Measurements from ENCODE around the gene ADIRF.
"Not testable (repeated sequence)": the region's sequence is repeated elsewhere in the genome, so short reads cannot be mapped to it uniquely, and the experiment has no call there.

Gene ADIRF

DNA sequence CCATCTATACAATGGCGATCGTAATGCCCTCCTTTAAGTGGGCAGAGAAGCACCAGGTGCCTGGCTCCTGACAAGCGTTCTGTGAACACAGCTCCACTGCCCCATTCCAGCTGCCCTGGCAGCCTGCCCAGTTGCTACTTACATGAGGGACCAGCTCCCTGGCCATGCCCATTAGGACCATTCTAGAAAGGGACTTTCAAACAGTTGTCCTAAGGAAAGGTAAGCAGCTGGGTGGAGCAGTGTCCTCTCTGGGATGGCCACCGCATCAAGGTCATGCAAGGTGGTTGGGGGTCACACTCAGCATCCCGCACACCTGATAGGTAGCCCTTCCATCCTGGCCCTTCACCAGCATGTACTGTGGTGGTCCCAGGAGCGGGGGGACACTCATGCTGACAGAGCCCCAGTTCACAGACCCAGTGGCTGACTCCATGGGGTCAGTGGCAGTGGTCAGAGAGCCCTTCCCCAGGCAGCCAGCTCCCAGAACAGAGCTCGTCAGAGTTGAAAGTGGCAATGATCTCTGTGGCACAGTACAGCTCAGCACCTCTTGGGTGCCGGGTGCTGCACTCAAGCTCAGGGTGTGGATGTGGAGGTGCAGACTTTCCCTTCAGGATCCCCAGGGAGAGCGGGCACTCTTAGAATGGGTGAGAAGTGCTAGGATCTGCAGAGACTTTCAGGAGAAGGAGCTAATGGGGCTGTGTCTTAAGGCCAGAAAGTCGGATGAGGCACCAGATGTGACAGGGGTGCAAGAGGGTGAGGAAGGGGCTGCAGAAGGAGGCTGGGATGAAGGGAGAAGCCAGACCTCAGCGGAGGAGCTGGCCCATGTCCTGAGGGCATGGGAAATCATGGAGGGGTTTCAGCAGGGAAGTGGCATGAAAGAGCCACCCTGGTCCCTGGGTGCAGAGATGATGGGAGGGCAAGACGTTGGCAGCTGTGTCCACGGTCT lies 21.8 kb upstream of the ADIRF start:
- DNase-seq (ENCODE audit: low read depth in 2 of 2): no peak

DNA sequence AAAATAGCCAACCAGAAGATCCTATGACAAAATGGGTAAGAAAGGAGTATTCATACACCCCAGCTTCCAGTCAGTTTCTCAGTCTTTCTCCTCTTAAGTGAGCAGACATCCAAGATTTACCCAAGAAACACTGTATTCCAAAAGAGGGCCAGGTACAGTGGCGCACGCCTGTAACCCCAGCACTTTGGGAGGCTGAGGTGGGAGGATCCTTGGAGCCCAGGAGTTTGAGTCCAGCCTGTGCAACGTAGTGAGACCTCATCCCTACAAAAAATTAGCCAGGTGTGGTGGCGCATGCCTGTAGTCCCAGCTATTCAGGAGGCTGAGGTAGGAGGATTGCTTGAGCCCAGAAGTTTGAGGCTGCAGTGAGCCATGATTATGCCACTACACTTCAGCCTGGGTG lies 20.5 kb upstream of the ADIRF start:
- DNase-seq (ENCODE audit: low read depth in 2 of 2): not testable (repeated sequence)

DNA sequence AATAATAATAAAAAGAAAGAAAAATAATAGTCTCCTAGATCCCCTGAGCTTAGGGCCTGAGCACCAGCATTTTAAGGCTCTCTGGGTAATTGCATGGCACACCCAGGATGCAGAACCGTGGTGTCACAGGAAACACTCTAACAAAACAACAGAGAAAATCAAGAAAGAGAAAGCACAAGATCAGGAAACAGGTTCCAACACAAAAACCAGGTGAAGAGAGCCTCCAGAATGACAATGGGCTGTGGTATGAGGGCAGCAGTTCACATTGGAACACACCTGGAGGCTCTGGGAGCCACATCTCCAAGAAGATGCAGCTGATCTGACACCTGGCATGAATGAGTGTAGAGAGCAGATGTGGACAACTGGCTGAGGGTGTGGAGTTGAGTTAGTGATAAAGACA lies 17.9 kb upstream of the ADIRF start:
- no peak for DNase-seq (ENCODE audit: low read depth in 2 of 2)

DNA sequence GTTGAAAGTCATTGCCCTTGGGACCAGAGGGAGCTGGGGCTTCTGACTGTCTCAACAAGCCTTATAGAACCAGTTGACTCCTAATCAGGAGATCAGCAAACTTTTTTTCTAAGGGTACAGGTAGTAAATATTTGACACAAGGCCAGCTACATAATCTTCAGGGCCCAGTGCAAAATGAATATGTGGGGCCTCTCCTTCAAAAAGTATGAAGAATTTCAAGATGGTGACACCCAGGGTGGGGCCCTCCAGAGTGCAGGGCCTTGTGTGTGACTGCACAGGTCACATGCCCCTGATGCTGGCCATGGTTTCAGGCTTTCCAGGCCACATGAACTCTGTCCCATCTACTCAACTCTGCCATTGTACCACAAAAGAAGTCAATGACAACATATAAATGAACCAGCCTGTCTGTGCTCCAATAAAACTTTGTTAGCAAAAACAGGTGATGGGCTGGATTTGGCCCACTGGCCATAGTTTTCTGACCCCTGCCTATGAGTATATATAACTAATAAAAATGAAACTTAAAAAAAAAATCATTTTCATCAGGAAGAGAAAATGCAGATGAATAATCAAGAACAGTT lies 17.0 kb upstream of the ADIRF start:
- no peak for DNase-seq (ENCODE audit: low read depth in 2 of 2)

DNA sequence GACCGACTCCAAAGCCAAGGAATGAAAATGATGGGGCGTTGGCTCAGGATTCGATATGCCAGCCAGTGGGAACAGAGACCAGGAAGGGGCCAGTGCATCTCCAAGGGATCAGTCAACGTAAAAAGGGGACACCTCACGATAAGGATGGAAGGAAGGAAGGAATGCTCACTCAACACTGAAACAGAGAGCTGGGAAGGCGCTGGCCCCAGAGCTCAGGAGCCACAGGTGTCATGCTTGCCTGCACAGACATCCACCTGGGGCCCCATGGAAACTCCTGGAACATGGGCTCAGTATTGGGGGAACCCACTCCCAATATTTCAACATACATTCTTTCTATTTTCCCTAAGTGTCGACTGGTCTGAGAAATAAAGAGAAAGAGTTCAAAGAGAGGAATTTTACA lies 16.2 kb upstream of the ADIRF start:
- DNase-seq (ENCODE audit: low read depth in 2 of 2): no peak

DNA sequence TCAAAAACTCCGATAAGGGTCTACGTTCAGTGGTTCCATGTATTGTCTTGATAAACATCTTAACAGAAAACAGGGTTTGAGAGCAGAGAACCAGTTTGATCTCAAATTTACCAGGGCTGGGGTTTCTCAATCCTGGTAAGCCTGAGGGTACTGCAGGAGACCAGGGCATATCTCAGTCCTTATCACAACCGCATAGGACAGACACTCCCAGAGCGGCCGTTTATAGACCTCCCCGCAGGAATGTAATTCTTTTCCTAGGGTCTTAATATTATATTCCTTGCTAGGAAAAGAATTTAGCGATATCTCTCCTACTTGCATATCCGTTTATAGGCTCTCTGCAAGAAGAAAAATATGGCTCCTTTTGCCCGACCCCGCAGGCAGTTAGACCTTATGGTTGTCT lies 15.6 kb upstream of the ADIRF start:
- DNase-seq (ENCODE audit: low read depth in 2 of 2): not testable (repeated sequence)

DNA sequence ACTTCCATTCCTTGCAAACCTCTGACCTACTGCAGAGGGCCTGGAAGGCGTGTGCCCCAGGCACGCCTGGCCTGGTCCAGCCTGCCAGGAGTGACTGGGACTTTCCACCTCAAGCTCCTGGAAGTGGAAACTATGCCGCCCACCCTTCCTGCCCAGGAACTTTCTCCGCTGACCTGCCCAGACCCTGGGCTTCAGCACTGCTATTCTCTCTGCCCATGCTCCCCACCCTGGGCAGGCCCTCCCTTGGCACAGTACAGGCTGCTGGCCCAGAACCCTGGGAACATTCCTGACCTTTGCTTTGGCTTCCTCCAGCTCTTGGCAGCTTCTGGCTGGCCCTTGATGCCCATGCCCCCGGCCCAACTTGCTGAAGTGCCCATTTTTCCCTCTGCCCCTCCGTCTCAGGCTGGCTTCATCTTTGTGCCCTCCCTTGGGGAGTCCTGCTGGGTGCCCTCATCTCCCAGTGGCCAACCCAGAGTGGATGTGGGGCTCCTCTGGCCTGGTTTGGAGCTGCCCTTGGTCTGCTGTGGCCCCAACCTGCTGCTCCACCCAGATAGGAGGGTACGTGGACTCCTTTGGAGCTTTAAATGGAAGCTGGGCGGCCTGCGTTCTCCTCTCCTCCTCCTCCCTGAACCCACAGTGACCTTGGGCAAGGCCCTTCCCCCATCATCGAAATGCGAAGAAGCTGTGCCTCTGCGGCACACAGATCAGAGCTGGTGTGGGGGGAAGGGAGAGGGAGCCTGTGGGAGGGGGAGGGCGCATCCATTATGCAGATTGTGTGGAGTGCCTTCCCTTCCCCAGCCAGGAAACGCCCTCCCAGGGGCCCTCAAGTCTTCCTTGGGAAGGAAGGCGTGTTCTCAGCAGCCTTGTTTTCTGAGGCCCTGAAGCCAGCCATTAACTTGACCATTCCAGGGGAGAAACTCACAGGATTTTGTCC lies 14.3 kb upstream of the ADIRF start:
- DNase-seq (ENCODE audit: low read depth in 2 of 2): no peak

DNA sequence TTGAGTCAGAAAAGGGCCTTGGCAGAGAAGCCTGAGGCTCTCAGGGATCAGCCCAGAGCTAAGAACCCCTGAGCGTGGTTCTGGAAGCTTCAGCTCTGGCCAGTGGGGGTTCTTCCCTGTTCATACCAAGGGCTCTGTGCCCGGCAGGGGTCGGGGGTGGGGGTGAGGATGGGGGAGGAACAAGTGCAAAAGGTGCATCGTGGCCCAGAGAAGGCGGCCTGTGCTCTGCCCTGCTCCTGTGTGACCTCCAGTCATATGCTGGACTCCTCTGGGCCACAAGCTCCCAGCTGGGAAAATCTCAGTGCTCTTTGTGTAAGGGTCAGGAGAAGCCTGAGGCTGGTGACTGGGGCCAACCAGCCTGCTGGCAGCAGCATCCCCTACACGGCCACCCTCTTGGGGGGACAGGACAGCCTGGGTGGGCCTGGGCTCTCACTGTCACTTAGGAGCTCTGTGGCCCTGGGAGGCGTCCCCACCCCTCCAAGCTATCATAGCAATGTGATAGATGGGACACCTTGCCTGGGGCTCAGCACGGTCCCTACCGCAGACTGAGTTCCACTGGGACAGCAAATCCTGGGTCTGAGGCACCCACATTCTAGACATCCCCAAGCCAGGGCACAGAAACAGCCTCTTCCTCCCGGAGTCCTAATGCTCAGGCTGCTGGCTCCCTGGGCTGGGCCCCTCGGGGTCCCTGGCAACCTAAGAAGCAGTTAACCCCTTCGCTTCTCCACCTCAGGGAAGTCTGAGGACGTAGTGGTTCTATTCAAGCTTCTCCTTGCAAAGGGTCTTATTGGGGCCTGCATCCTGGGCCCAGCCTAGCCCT lies 13.4 kb upstream of the ADIRF start:
- no peak for DNase-seq (ENCODE audit: low read depth in 2 of 2)

DNA sequence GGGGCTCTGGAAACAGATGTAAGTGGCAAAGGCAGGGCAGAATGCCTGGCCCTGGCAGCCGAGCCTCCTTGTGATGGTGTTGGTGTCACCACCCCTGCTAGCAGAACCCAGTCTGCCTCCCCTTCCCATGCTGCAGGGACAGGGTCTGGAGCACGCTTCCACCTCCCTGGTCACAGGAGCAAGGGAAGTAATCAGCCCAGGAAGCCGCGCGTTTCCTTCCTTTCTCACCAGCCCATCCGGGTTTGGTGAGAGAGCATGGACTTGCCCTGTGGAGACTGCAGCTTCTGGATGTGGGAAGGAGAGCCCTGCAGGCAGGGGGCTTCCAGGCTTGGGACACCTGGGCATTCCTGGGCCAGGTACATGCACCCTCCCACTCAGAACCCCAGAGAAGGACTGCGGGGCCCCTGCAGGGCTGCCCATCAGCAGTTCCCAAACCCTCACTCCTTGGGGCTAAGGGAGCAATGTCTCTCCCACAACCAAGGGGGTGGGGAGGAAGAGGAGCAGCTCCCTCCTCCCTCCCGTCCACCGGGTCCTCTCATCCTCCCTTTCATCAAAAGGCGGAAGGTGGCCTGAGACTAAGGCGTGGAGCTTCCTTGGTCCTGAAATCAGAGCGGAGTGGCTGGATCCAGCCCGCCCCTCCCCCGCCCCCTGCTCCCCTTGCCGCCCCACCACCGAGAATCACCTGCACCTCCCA lies 12.6 kb upstream of the ADIRF start:
- DNase-seq (ENCODE audit: low read depth in 2 of 2): no peak

DNA sequence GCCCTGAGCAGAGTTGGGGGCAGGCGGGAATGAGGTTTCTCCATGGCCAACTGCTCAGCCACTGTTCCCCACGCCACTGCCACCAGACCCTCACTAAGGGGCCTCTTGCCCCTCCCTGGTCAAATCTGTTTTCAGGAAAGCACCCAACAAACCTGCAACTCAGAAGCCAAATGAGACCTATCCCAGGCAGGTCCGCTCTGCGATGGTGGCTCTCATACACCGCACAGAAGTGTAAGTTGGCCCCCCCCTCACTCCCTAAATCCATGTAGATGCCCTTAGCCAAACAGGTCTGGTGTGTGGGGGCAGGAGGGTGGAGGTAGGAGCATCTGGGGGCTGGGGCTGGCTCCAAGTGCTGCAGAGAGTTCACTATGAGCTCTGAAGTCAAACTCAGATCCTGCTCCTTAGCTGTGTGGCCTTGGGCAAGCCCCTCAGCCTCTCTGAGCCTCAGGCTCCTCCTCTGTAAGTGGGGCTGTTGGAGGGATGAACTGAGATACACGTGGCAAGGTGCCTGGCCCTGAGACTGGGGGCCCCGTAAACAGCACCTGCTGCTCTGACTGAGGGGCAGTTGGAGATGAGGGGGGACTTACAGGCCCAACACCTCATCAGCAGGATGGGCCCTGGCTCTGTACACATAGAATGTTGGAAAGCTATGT lies 12.0 kb upstream of the ADIRF start:
- no peak for DNase-seq (ENCODE audit: low read depth in 2 of 2)

DNA sequence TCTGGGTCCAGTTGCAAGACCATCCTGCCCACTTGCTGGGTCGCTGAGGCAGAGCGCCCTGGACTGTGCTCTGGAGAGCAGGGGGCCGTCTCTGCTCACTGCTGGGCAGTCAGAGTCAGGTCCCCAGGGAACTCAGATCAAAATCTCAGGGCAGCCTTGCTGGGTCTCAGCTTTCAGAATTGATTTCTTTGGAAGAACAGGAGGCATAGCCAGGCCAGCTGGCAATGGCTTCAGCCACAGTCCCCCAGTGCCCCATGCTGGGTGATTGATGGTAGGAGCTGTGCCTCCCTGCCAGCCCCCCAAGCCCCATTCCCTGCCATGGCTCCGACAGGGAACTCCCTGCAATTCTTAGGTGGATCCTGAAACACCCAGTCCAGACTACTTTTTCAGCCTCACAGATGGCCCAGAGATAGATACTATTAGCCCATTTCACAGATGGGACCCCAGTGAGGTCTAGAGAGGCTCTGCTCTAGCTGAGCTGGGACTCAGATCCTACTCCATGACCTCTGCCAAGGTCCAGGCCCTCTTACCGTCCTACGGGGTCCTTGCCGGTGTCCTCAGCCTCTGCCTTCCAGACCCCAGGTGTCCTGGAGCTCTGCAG lies 11.3 kb upstream of the ADIRF start:
- DNase-seq (ENCODE audit: low read depth in 2 of 2): no peak

DNA sequence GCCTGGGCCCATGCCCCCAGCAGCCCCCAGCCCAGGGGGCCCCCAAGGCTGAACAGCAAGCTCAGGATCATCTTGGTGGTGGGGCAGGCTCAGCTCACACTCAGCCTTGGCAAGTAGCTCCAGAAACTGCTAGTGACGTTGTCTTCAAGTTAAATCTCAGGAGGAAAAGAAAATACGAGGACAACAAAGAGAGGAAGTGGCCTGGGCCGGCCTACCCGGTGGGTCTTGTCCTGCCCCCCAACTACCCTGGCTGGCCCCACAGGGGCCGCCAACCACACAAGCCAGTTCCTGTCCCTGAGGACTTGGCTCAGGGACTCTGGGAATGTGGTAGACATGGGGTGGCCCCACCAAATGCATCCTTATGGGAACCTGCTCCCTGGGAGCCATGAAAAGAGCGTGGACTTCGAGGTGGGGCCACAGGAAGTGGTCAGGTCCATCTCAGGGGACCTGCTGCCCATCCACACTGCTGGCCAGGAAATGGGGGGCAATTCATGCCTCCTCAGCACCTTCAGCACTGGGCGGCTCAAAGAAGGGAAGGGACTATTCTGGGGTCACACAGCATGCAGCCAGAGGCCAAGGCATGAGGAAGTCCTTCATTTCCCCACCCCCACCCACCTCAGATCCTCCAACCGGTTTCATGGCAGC lies 10.7 kb upstream of the ADIRF start, which contains the start of gene MMRN2:
MMRN2 (minus strand) TSS at position 145 of the 645 bp plus-strand sequence; CDS start at position 71, 74 bp downstream.
- no peak for DNase-seq (ENCODE audit: low read depth in 2 of 2)

DNA sequence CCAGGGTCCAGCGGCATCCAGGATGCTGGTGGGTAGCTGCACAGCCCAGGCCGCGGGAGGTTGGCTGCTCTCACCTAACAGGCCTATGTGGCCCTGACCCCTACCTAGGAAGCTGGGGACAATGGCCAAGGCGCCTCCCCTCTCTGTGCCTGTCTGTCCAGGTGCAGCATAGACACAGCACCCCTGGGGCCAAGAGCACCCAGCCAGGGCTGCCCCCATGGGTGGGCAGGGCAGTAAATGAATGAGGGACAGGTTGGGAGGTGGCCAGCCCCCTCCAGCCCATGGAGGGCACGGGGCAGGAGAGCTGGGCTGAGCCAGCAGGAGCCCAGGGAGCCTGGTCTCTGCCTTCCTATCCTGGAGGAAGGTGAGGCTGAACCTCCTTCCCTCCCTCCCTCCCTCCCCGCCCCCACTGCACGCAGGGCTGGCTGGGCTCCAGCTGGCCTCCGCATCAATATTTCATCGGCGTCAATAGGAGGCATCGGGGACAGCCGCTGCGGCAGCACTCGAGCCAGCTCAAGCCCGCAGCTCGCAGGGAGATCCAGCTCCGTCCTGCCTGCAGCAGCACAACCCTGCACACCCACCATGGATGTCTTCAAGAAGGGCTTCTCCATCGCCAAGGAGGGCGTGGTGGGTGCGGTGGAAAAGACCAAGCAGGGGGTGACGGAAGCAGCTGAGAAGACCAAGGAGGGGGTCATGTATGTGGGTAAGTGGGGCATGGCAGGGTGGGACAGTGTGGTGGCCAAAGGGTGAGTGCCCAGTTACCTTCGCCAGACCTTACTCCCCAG lies 10.0 kb upstream of the ADIRF start, which contains the start of gene SNCG:
SNCG (plus strand) TSS at position 484 of the 785 bp plus-strand sequence; CDS start at position 583, 99 bp downstream.
- DNase-seq (ENCODE audit: low read depth in 2 of 2): no peak

DNA sequence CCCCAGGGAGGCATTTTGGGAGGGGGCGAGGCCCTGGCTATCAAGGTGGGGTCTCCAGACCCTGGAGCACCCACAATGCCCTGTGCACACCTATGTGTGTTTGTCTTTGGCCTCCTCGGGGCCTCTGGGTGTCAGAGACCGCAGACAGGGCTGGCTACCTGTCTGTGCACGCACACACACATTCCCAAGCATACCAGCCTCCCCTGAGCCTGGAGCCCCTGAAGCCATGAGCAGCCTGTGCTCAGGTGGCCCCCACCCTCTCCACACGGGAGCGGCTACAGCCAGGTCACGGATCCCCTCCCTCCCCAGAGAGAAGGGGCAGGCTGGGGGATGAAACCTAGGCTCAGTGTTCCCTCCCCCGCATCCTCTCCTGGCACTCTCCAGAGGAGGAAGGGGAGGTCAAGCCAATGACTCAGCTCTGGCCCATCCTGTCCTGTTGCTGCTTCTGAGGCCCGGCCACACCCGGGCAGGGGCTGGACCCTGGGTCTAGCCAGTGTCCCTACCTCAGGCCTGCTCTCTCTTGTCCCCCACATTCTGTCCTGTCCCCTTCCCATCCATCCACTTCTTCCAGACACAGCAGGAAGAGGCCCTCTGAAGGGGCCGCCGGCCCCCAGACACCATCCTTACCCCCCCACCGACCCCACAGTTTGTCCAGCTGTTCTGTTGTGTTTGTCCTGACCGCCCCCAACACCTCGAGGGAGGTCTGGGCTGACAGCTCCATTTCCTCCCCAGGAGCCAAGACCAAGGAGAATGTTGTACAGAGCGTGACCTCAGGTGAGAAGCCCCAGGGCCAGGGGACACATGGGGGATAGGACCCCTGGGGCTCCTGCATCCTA lies 9.2 kb upstream of the ADIRF start:
- no peak for DNase-seq (ENCODE audit: low read depth in 2 of 2)

DNA sequence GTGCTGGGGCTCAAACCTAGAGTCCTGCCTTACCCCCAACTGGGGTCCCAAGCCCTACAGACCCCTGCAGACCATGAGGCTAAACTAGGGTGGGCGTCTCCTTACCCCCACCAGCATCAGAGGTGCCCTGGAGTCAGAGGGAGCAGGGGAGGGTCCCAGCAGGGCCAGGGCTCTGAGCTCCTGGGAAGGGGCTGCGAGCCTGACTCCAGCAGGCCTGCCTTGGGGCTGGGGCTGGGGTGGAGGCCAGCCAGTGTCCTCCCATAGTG lies 8.6 kb upstream of the ADIRF start:
- no peak for DNase-seq (ENCODE audit: low read depth in 2 of 2)

DNA sequence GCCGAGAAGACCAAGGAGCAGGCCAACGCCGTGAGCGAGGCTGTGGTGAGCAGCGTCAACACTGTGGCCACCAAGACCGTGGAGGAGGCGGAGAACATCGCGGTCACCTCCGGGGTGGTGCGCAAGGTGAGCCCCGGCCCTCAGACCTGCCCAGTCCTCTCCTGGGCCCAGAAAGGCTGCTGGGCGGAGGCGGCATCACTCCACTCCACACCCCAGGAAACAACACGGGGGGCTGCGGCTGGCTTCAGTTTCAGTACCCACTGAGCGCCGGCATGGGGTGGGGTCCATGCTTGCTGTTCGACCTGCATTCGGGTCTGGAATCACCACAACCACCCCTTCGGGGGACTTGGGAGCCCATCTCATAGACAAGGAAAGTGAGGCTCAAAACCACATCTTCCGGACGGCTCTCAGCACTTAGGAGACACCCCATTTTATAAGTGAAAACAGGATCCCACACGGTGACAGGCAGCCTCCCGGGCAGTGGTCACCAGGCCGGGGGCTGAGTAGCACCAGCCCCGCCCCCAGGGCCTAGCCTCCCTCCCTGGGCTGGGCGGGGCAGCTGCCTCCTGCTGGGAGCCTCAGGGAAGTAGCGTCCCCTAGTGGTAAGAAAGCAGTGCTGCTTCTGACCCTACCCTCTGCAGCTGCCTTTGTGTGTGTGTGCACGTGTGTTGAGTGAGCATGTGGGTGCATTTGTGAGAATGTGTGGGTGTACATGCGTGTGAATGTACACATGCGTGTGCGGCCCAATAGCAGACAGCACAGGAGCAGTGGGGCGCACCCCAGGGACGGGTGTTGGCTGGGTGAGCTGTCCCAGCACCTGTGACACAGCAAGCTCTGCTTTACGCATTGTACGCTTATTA lies 8.0 kb upstream of the ADIRF start:
- no peak for DNase-seq (ENCODE audit: low read depth in 2 of 2)
